Hepatic stellate cell (primary cell): ENCODE measurements around the gene VEPH1.
A peak's percentile ranks its signal among the peaks of the same experiment; 100 is the strongest.

Source experiments
- DNase-seq: peaks from one replicate; pipeline ENCODE4 v3.0.0; 2011; ENCODE audit warnings: low spot score

Gene VEPH1

DNA sequence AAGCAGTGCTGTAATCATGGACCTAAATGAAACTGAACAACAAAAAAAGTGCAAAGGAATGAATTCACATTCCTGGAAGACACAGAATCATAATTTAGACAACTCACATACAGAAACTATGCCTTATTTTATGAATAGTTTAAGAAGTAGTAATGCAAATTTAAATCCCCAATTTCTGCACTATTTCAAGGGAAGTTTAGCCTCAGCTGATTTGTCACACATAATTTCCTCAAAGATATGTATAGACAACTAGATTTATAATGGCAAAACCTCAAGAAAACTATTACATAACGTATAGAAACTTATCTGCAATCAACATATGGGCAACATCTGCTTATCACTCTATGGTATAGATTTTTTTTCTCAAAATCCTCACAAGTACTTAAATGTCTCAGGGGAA lies 74.4 kb downstream of the VEPH1 start:
- DNase-seq: no peak

DNA sequence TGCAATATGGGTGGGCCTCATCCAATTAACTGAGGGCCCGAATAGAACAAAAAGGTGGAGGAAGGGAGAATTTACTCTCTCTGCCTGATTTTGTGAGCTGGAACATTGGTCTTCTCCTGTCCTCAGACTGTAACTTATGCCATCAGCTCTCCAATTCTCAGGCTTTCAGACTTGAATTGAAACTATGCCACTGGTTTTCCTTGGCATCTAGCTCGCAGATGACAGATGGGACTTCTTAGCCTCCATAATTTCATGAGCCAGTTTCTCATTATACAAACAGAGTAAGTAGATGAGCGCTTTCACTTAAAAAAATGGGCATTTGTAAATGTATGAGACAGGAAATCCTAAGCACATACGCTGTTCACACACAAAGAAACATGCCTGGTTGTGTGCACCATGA lies 75.3 kb downstream of the VEPH1 start:
- no peak for DNase-seq

DNA sequence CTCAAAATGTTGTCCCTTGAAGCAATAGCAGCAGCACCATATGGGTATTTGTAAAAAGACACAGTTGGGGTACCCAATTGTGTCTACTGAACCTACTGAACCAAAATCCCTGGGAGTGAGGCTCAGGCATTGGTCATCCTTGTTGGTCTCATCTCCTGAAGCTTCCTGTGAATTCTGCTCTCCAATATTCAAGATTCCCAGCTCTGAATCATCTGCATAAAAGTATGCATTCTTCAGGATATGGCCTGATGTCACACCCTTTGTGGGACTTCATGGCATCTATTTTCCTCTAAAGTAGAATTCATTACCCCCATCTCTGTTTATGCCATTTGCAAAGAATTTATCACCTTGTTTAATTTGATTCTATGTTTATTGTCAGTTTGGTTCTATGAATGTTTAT lies 79.9 kb downstream of the VEPH1 start:
- DNase-seq: peak; percentile 23

DNA sequence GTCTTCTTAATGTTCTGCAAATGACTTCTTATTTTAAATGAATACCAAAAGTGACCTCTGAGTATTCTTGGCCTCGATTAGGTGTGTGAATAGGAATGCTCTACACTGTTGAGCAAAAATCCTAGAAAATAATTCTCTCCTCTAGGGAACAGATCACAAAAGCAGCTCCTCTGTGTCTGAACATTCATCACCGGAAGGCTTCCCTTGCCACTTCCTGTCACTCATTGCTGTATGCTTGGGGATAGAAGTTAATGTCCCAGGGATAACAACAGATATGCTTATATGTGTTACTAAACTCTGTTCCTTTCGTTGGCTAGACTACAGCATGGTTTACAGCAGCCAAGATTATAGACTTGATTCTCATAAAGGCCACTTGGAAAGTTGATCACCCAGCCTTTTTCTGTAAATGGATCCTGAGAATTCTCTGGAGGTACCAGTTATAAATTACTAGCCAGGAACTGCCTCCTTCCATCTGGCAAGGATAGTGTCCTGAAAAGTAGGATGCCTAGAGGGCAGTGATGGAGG lies 82.5 kb downstream of the VEPH1 start:
- DNase-seq: no peak

DNA sequence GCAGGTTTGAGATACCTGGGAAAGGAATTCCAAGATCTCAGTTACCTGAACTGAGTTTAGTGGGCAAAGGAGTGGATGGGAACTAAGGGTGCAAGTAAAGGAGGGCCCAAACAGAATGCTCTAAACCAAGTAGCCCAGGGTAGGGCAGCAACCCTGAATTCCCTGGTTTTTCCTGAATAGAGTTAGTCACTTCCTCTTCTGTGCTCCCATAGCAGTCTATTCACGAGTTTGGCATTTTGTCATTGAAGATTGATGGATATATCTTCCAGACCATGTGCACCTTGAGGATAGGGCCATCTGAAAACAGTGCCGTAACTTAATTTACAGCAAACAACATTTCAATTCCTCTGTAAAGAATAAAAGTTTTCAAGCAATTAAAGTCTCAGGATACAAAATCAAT lies 85.1 kb downstream of the VEPH1 start:
- no peak for DNase-seq

DNA sequence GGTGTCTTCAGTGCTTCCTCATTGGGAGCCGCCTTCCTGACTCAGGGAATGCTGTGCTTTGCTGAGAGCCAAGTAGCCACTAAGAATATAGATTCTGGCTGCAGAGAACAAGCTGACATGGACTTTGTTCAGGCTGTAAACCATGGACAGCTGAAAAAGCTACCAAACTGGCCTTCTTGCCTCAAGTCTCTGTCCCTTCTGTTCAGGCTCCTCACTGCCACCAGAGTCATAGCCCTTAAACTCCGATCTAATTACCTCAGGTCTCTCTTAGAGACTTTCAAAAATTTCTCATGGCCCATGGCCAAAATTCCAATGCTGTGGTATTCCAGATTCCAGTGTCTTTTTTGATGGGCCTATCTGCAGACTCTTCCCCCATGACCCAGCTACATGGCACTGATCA lies 86.0 kb downstream of the VEPH1 start:
- DNase-seq: no peak

DNA sequence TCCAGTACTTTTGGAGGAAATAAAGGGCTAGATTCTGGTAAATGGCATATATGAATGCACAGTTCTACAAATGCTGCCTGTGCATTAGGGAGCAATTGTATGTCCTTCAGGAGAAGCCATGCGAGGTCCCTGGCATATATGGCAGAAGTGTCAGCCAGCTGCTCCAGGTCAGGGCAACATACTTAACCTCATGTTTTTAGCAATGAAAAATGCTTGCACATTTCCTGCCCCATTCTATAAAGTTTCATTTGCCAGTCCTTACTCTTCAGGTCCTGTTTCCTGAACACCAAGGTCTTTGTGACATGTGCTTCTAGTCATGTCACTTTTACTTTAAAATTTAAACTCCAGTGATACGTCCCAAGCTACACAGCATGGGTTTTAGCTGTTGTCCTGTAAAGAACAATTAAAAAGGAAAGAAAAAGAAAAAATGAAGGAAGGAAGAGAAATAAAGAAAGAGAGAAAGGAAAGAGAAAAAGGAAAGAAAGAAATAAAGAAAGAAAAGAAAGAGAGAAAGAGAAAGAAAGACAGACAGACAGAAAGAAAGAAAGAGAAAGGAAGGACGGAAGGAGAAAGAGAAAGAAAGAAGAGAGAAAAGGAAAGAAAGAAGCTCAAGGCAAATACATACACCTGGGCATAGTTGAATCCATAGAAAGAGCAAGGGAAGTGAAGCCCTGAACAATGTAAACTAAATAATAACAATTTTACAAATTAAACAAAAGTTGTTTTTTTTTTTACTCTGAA lies 86.7 kb downstream of the VEPH1 start:
- DNase-seq: no peak

DNA sequence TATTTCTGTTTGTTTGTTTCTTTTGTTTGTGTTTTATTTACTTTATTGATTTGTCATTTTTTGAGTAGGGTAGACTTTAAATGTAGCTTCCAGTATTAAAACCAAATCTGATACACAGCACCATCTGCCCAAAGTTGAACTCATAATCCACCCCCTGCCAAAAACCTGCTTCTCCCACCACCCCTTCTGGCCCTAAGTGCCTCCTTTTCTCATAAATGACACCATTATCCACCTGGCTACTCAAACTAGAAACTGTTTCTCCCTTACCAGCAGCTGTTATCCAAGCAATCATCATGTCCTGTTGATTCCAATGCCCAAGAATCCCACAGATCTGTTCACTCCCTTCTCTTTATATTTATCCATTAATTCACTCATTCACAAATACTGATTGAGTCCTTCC lies 88.4 kb downstream of the VEPH1 start:
- no peak for DNase-seq

DNA sequence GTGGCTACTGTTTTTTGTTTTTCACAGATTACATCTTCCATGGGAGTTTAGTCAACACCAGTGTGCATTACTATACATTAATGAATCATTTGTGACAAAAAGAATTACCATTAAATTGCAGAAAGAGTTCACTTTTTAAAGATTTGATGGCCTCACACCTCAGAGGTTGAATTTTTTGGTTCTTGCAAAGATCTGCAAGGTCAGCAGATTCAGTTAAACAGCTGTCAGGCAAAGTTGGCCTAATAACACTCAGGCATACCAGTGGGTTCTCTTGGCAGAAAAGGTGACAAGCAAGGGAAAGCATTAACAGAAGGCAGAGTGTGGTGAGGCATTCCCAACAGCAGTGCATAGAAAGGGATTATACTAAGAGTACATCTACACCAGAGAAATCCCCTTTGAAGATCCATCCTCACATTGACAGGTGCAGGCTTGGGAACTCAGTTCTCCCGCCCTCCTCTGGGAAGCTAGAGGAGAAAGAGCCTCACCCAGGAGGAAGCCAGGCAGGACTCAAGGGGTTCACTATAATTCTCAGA lies 90.8 kb downstream of the VEPH1 start:
- DNase-seq: no peak

DNA sequence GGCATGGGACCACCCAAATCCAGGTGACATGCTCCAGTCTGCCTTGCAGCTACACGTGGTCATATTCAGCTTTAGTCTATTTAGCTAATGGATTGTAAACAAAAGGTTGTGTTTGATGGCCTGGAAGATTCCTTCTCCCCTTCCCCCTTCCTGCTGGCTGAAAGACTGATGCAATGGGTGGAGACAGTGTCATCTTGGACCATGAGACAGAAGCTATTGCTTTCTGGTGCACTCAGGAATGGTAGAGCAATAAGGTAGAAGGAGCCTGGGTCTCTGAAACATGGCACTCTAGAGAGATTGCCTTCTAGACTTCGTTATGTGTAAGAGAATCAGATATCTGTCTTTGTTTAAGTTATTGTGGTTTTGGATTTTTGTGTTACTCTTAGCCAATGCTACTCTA lies 92.3 kb downstream of the VEPH1 start:
- DNase-seq: no peak

DNA sequence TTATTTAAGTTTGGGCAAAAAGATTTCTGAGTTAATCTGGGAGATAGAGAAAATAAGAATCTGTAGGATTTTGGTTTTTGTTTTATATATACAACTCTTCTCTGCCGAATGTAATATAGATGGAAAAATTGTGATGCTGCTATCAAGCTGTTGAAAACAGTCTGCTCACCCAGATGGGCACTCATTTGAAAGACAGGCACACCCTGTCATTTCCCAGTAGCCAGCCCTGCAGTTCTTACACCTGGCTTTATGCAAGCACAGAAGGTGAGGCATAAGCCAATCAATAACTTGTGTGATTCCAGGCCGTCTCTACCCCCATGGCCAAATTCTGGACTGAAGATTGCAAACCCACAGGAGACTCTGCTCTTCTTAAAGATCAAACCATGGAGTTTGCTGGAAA lies 93.7 kb downstream of the VEPH1 start:
- DNase-seq: no peak

DNA sequence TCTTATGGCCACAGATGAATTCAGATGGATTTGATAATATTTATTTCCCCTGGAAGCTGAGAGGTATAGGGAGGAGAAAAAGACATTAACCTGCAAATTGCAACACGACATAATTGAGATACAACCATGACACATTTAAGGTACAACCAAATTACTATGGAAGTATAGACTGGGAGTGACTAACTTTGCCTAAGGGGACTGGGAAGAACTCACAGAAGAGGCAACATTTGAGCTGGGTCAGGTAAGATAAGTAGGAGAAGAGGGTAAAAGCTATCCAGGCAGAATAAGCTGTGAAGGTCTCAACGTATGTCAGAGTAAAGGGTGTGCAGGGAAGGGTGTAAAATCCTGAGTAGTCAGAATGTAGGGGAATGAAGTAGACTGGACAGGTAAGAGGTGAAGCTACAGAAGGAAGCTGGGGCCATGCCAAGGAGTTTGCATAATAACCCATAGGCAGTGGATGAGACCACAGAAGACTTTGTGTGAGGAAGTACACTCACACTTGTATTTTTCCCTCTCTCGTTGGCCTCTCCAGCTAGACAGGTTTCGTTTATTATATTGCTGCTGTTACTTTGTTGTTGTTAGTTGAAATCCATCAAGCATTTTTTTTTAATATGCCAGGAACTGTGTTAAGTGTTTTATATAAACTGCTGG lies 94.6 kb downstream of the VEPH1 start:
- no peak for DNase-seq

DNA sequence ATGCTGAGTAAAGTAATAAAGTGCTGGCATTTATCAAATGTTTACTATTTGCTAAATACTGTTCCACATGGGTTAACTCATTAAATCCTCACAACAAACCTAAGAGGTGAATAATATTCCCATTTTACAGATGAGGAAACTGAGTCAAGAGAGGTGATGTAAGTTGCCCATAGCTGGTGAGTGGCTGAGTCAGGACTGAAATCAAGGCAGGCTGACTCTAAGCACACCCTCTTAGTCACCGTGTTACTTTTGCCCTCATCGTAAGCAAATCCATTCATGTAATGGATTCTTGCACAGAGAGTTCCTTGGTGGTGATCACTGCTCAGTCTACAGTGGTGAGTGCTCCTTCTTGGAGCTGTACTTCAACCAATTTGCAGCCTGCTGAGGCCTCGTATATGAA lies 95.4 kb downstream of the VEPH1 start:
- DNase-seq: no peak

DNA sequence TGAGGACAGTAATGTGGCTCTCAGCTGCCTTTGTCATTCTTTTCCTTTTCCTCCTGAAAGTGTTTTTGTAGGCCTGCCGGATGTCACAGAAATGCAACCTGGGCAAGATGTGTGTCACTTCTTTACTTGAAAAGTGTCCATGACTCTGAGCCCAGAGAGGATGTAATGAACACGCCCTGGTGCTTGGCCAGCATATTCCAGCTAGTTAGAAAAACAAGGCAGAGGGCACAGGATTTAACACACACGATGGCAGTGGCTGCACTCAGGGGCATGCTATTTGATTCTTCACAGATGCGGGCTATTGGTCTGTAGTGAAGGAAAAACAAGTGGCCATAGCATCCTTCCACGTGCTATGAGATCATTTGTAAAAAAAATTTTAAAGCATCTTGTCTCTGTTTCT lies 96.8 kb downstream of the VEPH1 start:
- DNase-seq: no peak

DNA sequence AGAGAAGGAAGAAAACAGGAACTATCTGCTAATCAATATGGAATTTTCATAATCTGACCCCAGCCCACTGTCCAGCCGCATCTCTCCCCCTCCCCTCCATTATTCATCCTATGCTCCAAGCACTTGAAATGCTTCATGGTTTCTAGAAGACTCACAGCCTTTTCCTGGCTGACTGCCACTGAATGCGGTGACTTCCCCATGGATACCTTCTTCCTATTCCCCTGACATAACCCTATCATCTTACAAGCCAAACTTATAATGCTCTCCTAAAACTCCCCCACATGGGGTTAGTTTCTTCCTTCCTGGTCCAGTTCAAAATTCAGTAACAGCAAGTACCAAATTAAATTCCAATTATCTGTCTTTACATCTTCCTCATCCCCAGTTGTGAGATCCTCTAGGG lies 97.8 kb downstream of the VEPH1 start:
- DNase-seq: peak; percentile 7

DNA sequence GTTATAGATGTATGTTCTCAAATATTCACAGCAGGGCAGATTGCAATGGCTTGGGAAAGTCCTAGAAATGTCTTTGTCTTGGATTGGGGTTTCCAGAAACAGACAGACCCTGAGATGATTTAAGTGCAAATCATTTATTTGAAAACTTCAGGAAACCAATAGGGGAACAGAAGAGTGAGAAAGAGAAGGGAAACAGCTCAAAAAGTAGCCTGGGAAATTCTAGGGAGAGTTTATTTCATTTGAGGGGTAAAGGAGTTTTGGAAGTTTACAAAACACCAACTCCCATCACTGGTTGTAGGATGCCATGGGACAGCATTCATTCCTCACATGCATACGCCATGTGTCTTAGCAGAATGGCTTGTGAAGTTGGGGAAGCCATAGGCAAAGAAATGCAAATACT lies 98.8 kb downstream of the VEPH1 start:
- DNase-seq: no peak

DNA sequence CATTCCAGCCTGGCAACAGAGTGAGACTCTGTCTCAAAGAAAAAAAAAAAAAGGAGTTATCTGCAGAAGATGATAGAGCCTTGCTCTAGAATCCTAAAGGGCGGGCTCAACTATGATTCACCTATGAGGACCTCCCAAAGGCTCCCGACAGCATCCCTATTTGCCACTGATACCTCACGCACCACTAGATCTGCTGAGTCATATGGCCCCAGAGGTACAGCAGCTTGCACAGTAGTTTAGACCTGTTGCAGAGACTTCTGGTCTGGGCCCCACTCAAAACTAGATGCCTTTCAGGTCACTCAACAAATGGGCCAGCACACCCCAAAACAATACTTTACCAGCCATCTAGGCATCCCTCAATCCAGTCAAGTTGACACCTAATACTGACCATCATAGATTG lies 104.6 kb downstream of the VEPH1 start:
- no peak for DNase-seq

DNA sequence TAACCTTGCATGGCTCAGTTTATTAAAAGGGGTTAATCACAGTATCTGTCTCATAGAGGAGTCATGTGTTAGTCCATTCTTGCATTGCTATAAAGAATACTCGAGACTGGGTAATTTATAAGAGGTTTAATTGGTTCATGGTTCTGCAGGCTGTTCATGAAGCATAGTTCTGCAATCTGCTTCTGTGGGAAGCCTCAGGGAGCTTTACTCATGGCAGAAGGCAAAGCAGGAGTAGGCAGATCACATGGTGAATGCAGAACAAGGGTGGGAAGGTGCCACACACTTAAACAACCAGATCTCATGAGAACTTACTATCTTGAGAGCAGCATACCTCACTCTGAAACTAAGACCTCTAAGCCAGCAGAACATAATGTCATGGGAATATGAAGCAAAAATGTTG lies 108.8 kb downstream of the VEPH1 start:
- no peak for DNase-seq

DNA sequence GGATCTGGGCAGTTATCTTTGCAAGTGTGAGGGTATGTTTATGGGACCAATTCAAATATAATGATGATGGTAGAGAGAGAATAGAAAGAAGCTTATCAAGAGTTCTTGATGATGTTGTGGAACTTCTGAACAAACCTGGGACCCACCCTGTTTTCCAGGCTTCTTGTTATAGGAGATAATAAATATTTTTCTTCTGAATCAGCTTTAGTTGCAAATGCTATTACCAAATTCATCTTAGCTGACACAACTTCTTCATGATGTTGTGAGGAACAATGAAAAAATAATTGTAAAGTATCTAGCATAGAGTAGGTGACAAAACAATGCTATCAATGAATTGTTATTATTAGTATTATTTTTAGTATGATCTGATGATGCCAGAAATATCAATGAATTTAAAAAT lies 110.1 kb downstream of the VEPH1 start:
- DNase-seq: no peak

DNA sequence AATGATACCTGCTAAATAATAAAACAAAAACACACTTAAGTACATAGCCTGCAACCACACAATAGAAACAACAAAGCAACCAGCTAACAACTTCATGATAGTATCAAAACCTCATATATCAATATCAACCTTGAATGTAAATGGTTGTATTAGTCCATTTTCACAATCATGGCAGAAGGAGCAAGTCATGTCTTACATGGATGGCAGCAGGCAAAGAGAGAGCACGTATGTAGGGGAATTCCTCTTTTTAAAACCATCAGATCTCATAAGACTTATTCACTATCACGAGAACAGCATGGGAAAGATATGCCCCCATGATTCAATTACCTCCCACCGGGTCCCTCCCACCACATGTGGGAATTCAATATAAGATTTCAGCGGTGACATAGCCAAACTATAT lies 111.1 kb downstream of the VEPH1 start:
- DNase-seq: no peak

DNA sequence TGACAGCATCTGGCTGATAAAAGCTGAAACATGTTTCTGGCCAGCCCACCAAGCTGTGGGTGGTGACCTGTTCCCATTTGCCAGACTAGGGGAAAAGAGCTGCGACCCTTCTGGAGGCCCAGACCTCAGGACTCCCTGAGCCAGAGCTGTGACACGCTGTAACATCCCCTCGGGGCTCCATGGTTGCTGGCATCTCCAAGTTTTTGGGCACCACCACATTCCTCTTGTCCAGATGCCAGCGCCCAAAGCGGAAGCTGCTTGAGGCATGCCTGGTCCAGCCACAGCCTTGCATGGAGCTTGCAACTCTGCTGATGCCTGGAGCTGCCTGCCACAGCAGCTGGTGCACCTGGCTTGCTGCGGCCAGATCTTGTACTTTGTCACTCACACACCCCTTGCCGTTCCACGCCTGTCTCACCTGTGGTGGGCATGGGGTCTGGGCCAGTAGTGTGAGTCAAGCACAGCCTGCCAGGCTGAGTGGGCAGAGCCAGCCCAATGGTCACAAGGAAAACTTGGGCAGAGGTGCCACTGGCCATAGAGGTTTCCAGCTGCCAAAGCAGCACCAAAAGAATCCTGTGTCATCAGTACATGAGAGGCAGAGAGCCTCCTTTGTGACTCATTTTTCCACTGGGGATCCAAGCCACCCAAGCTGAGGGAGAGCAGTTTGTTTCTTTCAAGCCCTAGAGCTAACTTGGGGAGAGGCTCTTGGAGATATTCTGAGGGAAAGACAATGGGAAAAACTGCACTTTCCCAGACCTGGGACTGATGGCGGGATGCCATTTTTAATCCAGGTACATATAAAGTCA lies 112.3 kb downstream of the VEPH1 start:
- DNase-seq: no peak

DNA sequence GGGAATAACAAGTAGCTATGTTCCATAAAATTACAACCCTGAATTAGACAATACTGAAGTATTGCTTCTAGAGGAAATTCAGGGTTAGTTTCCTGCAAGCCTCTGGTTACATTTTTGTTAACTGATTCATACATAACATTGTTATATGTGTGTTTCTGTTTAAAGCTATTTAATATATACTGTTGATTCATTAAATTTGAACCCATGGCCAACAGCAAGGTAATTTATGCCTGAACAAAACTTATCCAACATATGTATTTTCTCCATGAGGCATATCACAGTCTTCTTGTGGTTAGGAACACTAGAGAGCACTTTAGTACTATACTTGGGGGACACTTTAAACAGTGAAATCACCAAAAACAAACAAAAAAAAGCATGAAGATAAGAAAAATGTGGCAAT lies 114.2 kb downstream of the VEPH1 start:
- DNase-seq: no peak
